Measurements from ENCODE around the gene LAMA2.
"Not testable (repeated sequence)": the region's sequence is repeated elsewhere in the genome, so short reads cannot be mapped to it uniquely, and the experiment has no call there.

Gene LAMA2

DNA sequence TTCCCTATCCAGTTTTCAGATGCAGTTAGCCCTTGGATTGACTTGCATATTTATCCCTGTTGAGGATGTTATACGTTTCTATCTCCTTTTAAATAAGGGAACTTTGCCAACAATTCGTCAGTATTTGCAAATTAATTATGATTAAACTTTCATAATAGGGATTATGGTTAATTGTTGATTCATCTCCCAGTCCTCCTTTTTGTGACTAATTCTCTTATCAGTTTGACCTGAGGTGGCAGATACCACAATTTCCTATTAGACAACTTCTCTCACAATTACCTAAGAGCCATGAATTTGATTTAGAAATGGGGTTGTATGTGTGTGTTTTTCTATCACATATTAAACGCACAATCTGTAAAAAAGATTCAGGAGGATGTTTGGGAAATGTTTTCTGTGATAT is 172.9 kb downstream of the LAMA2 start:
- DNase-seq: no peak
- no peak overlapping the region for H3K4me3 ChIP-seq (ENCODE audit: low read depth, low read length)
- H3K27ac ChIP-seq: no peak overlapping the region
- in situ Hi-C loops (cut with HindIII; ENCODE audit: low pct_ligation_motif_present, low sequenced_read_pairs): no loop called here
- no peaks in the 10 kb centered on the region for H3K36me3 ChIP-seq (replicated peaks)
- no peak for TF ChIP-seq CTCF (IDR thresholded peaks at IDR 0.05; ENCODE audit: low read depth, low read length, missing control alignments)
- no peaks in the 10 kb centered on the region for H3K27me3 ChIP-seq (replicated peaks)

- Histone ChIP-seq H3K27ac (no peak overlapping the region), H3K4me3 (ENCODE audit: low read depth, low read length) (no peak overlapping the region), H3K27me3 (replicated peaks) (no peaks in the 10 kb centered on the region), H3K36me3 (replicated peaks) (no peaks in the 10 kb centered on the region)
- TF ChIP-seq CTCF (IDR thresholded peaks at IDR 0.05; ENCODE audit: low read depth, low read length, missing control alignments): no peak
- in situ Hi-C loops (cut with HindIII; ENCODE audit: low pct_ligation_motif_present, low sequenced_read_pairs): no loop called here
- no peak for DNase-seq
Measured at GRCh38 chr6:129059650-129060049, 176.7 kb downstream of the LAMA2 start.

- no peak for DNase-seq
- TF ChIP-seq CTCF (IDR thresholded peaks at IDR 0.05; ENCODE audit: low read depth, low read length, missing control alignments): no peak
- no peak overlapping the region for H3K4me3 ChIP-seq (ENCODE audit: low read depth, low read length)
- no peak overlapping the region for H3K27ac ChIP-seq
- in situ Hi-C loops (cut with HindIII; ENCODE audit: low pct_ligation_motif_present, low sequenced_read_pairs): no loop called here
- no peaks in the 10 kb centered on the region for H3K27me3 ChIP-seq (replicated peaks)
- H3K36me3 ChIP-seq (replicated peaks): no peaks in the 10 kb centered on the region
Measured at GRCh38 chr6:129069006-129069405, 186.1 kb downstream of the LAMA2 start.

DNA sequence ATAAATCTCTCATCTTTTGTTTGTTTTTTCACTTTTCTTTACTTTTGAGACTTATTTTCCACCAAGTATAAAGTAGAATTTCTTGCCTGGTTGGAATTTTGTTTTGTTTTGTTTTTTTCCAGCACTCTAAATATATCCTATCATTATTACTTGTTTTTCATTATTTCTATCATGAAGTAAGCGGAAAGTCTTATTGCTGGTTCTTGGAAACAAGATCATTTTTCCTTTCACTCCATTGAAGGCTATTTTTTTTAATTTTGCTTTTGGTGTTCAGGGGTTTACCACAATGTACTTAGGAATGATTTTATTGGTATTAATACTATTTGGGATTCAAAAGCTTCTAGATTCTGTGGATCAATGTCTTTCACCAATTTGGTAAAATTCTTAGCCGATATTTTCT is 190.1 kb downstream of the LAMA2 start:
- no peaks in the 10 kb centered on the region for H3K36me3 ChIP-seq (replicated peaks)
- in situ Hi-C loops (cut with HindIII; ENCODE audit: low pct_ligation_motif_present, low sequenced_read_pairs): no loop called here
- no peaks in the 10 kb centered on the region for H3K27me3 ChIP-seq (replicated peaks)
- no peak overlapping the region for H3K27ac ChIP-seq
- DNase-seq: no peak
- H3K4me3 ChIP-seq (ENCODE audit: low read depth, low read length): no peak overlapping the region
- no peak for TF ChIP-seq CTCF (IDR thresholded peaks at IDR 0.05; ENCODE audit: low read depth, low read length, missing control alignments)

GRCh38 chr6:129073691-129074395 is 190.9 kb downstream of the LAMA2 start:
- Histone ChIP-seq H3K36me3 (replicated peaks) (no peaks in the 10 kb centered on the region), H3K27me3 (replicated peaks) (no peaks in the 10 kb centered on the region), H3K4me3 (ENCODE audit: low read depth, low read length) (no peak overlapping the region), H3K27ac (peak overlapping the region; percentile 18)
- in situ Hi-C loops (cut with HindIII; ENCODE audit: low pct_ligation_motif_present, low sequenced_read_pairs): no loop called here
- TF ChIP-seq CTCF (IDR thresholded peaks at IDR 0.05; ENCODE audit: low read depth, low read length, missing control alignments): no peak
- no peak for DNase-seq

DNA sequence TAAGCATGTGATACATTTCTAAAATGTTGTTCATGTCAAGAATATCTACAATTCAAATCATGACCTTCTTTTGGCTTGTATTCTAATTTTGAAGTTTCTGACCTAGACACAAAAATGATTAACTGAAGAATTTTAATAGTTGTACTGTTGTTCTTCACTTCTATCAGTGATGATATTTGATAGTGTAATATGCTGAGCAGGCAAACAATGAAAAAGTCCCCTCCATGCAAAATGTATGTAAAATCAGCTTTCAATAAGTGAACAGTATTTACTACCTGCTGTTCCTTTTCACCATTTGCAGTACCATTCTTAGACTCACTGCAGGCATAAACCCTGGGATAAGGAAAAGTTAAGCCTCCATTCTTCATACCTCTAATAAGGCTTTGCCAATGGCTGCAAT is 201.5 kb downstream of the LAMA2 start:
- no peak for DNase-seq
- Histone ChIP-seq H3K27ac (no peak overlapping the region), H3K4me3 (ENCODE audit: low read depth, low read length) (no peak overlapping the region), H3K27me3 (replicated peaks) (no peaks in the 10 kb centered on the region), H3K36me3 (replicated peaks) (no peaks in the 10 kb centered on the region)
- no peak for TF ChIP-seq CTCF (IDR thresholded peaks at IDR 0.05; ENCODE audit: low read depth, low read length, missing control alignments)
- in situ Hi-C loops (cut with HindIII; ENCODE audit: low pct_ligation_motif_present, low sequenced_read_pairs): no loop called here

DNA sequence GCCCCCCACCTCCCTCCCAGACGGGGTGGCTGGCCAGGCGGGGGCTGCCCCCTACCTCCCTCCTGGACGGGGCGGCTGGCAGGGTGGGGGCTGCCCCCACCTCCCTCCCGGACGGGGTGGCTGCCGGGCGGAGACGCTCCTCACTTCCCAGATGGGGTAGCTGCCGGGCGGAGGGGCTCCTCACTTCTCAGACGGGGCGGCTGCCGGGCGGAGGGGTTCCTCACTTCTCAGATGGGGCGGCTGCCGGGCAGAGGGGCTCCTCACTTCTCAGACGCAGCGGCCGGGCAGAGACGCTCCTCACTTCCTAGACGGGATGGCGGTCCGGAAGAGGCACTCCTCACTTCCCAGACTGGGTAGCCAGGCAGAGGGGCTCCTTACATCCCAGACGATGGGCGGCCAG is 205.5 kb downstream of the LAMA2 start:
- H3K27me3 ChIP-seq (replicated peaks); H3K27ac ChIP-seq; in situ Hi-C loops (cut with HindIII; ENCODE audit: low pct_ligation_motif_present, low sequenced_read_pairs); H3K36me3 ChIP-seq (replicated peaks); DNase-seq; H3K4me3 ChIP-seq (ENCODE audit: low read depth, low read length): not testable (repeated sequence)
